Effector memory CD4-positive, alpha-beta T cell (primary cell): ENCODE data around the gene OPN3.
"Not testable (repeated sequence)": the region's sequence is repeated elsewhere in the genome, so short reads cannot be mapped to it uniquely, and the experiment has no call there.

ENCODE experiments used
- DNase-seq, 3 donors: peaks; one replicate each; pipeline ENCODE4 v3.0.0-alpha.2; 2020
- H3K27ac ChIP-seq: 2 replicates; pipeline ENCODE4 v1.7.0; 2013; ENCODE audit warnings: mild to moderate bottlenecking, low read length, moderate library complexity; ENCODE audit not compliant: insufficient read depth, poor library complexity, severe bottlenecking
- H3K27me3 ChIP-seq: replicated peaks from 2 replicates; pipeline ENCODE4 v1.7.0; 2013; ENCODE audit warnings: mild to moderate bottlenecking, low read length; ENCODE audit not compliant: insufficient read depth, control insufficient read depth, poor library complexity, severe bottlenecking
- H3K36me3 ChIP-seq: 2 replicates; pipeline ENCODE4 v1.7.0; 2013; ENCODE audit warnings: mild to moderate bottlenecking, low read length, moderate library complexity; ENCODE audit not compliant: control insufficient read depth, insufficient read depth
- H3K4me1 ChIP-seq: 2 replicates; pipeline ENCODE4 v1.7.0; 2013; ENCODE audit warnings: low read length, mild to moderate bottlenecking; ENCODE audit not compliant: control insufficient read depth, insufficient read depth, poor library complexity, severe bottlenecking
- H3K4me3 ChIP-seq: 2 replicates; pipeline ENCODE4 v1.7.0; 2013; ENCODE audit warnings: low read length, low read depth, mild to moderate bottlenecking; ENCODE audit not compliant: insufficient read depth, poor library complexity, severe bottlenecking
- H3K9me3 ChIP-seq: 2 replicates; pipeline ENCODE4 v1.7.0; 2013; ENCODE audit warnings: mild to moderate bottlenecking, low read length, moderate library complexity; ENCODE audit not compliant: control insufficient read depth

The OPN3 gene

DNA sequence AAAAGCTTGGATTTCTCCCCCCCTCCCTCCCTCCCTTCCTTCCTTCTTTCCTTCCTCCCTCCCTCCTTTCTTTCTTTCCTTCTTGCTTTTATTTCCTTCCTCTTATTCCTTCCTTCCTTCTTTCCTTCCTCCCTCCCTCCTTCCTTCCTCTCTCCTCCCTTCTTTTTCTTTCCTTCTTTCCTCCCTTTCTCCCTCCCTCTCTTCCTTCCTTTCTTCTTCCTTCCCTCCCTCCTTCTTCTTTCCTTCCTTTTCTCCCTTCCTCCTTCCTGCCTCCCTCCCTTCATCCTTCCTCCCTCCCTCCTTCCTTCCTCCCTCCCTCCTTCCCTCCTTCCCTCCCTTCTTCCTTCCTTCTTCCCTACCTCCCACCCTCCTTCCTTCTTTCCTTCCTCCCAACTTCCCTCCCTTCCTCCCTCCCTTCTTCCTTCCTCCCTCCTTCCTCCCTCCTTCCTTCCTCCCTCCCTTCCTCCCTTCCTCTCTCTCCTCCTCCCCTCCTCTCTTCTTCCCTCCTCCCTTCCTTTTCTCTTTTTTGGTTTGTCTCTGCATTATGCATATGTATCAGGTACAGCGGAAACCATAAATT, 34.7 kb upstream of the OPN3 start:
- H3K9me3 ChIP-seq = no peaks in the 10 kb centered on the region
- H3K27ac ChIP-seq = no peak overlapping the region

GRCh38 chr1:241672301-241672700, 32.1 kb upstream of the OPN3 start:
- no peak overlapping the region for H3K4me3 ChIP-seq
- H3K27ac ChIP-seq = no peak overlapping the region
- H3K36me3 ChIP-seq = no peaks in the 10 kb centered on the region
- no peaks in the 10 kb centered on the region for H3K9me3 ChIP-seq
- H3K27me3 ChIP-seq = no peaks in the 10 kb centered on the region
- no peak for DNase-seq
- no peaks in the 10 kb centered on the region for H3K4me1 ChIP-seq

More for the DNA sequence above, 34.7 kb upstream of the OPN3 start:
- no peak for DNase-seq
- H3K4me3 ChIP-seq = no peak overlapping the region
- H3K36me3 ChIP-seq = no peaks in the 10 kb centered on the region
- H3K4me1 ChIP-seq = no peaks in the 10 kb centered on the region
- no peaks in the 10 kb centered on the region for H3K27me3 ChIP-seq

- no peaks in the 10 kb centered on the region for H3K27me3 ChIP-seq
- H3K4me3 ChIP-seq = no peak overlapping the region
- DNase-seq = no peak
- no peaks in the 10 kb centered on the region for H3K4me1 ChIP-seq
- no peaks in the 10 kb centered on the region for H3K9me3 ChIP-seq
- no peaks in the 10 kb centered on the region for H3K36me3 ChIP-seq
- no peak overlapping the region for H3K27ac ChIP-seq
These were observed 26.2 kb upstream of the OPN3 start for GRCh38 chr1:241666419-241666818.

- H3K27me3 ChIP-seq = no peaks in the 10 kb centered on the region
- no peaks in the 10 kb centered on the region for H3K9me3 ChIP-seq
- no peaks in the 10 kb centered on the region for H3K4me1 ChIP-seq
- no peak overlapping the region for H3K27ac ChIP-seq
- H3K4me3 ChIP-seq = no peak overlapping the region
- H3K36me3 ChIP-seq = no peaks in the 10 kb centered on the region
- no peak for DNase-seq
These were observed 20.3 kb upstream of the OPN3 start for GRCh38 chr1:241660424-241660972.

GRCh38 chr1:241659016-241659415, 18.8 kb upstream of the OPN3 start:
- not testable (repeated sequence) for H3K27me3 ChIP-seq, H3K9me3 ChIP-seq, H3K4me1 ChIP-seq, H3K27ac ChIP-seq, DNase-seq, H3K4me3 ChIP-seq, H3K36me3 ChIP-seq

GRCh38 chr1:241658081-241658793, 18.1 kb upstream of the OPN3 start:
- no peak for DNase-seq

GRCh38 chr1:241654641-241655040, 14.5 kb upstream of the OPN3 start:
- Histone ChIP-seq H3K4me1 (no peaks in the 10 kb centered on the region), H3K27me3 (no peaks in the 10 kb centered on the region), H3K27ac (no peak overlapping the region), H3K4me3 (no peak overlapping the region), H3K36me3 (no peaks in the 10 kb centered on the region), H3K9me3 (no peaks in the 10 kb centered on the region)
- DNase-seq = no peak

More at GRCh38 chr1:241658081-241658793, 18.1 kb upstream of the OPN3 start:
- no peaks in the 10 kb centered on the region for H3K4me1 ChIP-seq
- no peaks in the 10 kb centered on the region for H3K27me3 ChIP-seq
- no peaks in the 10 kb centered on the region for H3K9me3 ChIP-seq
- no peak overlapping the region for H3K4me3 ChIP-seq
- H3K27ac ChIP-seq = no peak overlapping the region
- H3K36me3 ChIP-seq = no peaks in the 10 kb centered on the region

DNA sequence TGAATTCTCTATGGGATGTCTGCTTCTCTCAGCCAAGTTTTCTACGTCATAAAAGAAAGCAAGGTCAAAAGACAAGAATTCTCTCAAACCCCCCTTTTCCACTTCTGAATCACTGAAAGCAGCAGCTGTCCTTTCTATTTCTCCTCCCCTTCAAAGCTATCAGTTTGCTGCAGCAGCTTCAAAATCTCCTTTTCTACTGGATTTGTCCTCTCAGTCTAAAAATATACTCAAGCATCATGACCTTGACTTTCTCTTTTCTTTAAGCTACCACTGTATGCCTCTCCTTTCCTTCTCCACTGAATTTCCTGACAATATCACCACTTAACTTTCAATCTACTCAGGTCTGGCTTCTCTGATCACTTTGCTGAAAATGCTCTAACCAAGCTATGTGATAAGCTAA, 13.8 kb upstream of the OPN3 start:
- Histone ChIP-seq H3K27ac (no peak overlapping the region), H3K4me3 (no peak overlapping the region), H3K4me1 (no peaks in the 10 kb centered on the region), H3K27me3 (no peaks in the 10 kb centered on the region), H3K9me3 (no peaks in the 10 kb centered on the region), H3K36me3 (no peaks in the 10 kb centered on the region)
- no peak for DNase-seq

GRCh38 chr1:241652012-241652411, 11.8 kb upstream of the OPN3 start, which contains the start of gene WDR64:
WDR64 (plus strand) TSS chr1:241652281; CDS start chr1:241652485, 204 bp downstream.
- no peaks in the 10 kb centered on the region for H3K9me3 ChIP-seq
- H3K27ac ChIP-seq = no peak within 1 kb of the TSS
- no peak for DNase-seq
- H3K27me3 ChIP-seq = no peaks in the 10 kb centered on the region
- H3K36me3 ChIP-seq = no peaks in the 10 kb centered on the region
- H3K4me3 ChIP-seq = no peak within 1 kb of the TSS
- H3K4me1 ChIP-seq = no peaks in the 10 kb centered on the region

- Histone ChIP-seq H3K9me3 (no peaks in the 10 kb centered on the region), H3K27ac (no peak overlapping the region)
- no peak for DNase-seq
These were observed 8.0 kb upstream of the OPN3 start for GRCh38 chr1:241648159-241648558.

More at GRCh38 chr1:241648159-241648558, 8.0 kb upstream of the OPN3 start:
- Histone ChIP-seq H3K4me3 (no peak overlapping the region), H3K27me3 (no peaks in the 10 kb centered on the region), H3K4me1 (no peaks in the 10 kb centered on the region), H3K36me3 (no peaks in the 10 kb centered on the region)
